D721Med (cell line): ENCODE results near the gene ATXN7L1.

Experiments
- DNase-seq: peaks from one replicate; pipeline ENCODE4 v3.0.0; 2011; ENCODE audit warnings: low spot score; ENCODE audit not compliant: insufficient read length
- FAIRE-seq: peaks from 2 replicates; lab custom pipeline; 2011; peaks lifted over from hg19 to GRCh38; lab: Jason Lieb, UNC
- CTCF ChIP-seq: IDR thresholded peaks from 2 replicates; pipeline ENCODE4 v1.5.1; 2012; ENCODE audit warnings: mild to moderate bottlenecking, control low read depth; ENCODE audit not compliant: insufficient read depth; ENCODE audit errors: missing control alignments

ATXN7L1 gene

GRCh38 chr7:105841866-105842265 lies 34.5 kb downstream of the ATXN7L1 start:
- no peak for TF ChIP-seq CTCF
- DNase-seq (no peak), FAIRE-seq (no peak)

GRCh38 chr7:105840981-105841749 lies 35.2 kb downstream of the ATXN7L1 start:
- FAIRE-seq (no peak), DNase-seq (no peak)
- no peak for TF ChIP-seq CTCF

- DNase-seq (no peak), FAIRE-seq (no peak)
- TF ChIP-seq CTCF, result no peak
Observed at GRCh38 chr7:105839266-105839665, 37.1 kb downstream of the ATXN7L1 start.

GRCh38 chr7:105838627-105839231 lies 37.7 kb downstream of the ATXN7L1 start:
- DNase-seq (no peak), FAIRE-seq (no peak)
- TF ChIP-seq CTCF, result no peak

- TF ChIP-seq CTCF, result no peak
- no peak for FAIRE-seq
- no peak for DNase-seq
Observed at GRCh38 chr7:105837765-105838626, 38.4 kb downstream of the ATXN7L1 start.

- FAIRE-seq (no peak), DNase-seq (no peak)
- TF ChIP-seq CTCF, result no peak
Observed at GRCh38 chr7:105835441-105835840, 41.0 kb downstream of the ATXN7L1 start.
